NCI-H345 (cell line): ENCODE results near the gene CCDC122.
"Not testable (repeated sequence)": the region's sequence is repeated elsewhere in the genome, so short reads cannot be mapped to it uniquely, and the experiment has no call there.

ENCODE experiments used
- DNase-seq: peaks from one replicate; lab custom pipeline; 2025; lab: John Stamatoyannopoulos, UW

Gene CCDC122

DNA sequence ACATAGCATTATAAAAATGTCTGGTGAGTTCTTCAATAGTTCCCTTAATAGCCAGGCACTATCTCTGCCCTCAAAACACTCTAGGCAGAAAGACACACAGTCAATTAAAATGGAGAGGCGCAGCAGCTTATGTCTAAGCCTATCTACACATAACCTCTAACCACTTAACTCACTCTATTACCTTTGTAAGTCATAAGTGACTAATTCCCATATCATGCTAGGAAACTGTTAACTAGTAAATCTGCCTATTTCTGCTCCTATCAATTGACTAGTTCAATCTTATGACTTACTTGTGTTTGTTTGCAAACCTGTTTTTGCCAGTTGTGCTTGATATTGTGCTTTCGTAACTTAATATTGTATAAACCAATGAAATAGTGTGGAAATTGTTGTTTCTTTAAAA is 3.2 kb downstream of the CCDC122 start:
- no peak for DNase-seq

DNA sequence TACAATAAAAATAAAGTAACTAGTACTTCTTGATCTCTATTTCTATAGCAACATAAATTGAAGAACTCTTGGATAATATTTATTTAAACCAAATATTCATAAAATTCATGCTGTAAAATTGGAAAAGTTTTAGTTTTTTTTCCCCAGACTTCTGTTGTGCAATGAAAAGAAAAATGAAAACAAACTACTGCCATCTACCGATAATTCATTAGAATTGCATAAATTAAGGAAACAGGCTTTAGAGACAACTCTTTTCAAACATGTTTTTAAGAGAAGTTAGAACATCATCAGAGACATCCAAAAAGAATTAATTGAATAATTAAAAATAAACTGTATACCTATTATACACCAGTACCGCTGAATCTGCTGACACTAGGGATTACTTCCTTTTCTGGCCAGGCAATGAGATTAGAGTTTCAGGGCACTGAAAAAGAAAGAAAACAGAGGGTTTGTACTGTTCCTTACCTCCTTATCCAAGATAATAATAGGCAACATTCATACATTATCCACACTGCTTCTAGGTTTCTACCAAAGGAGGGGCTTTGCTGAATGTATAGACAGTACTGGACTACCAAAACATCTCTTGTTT is 4.9 kb downstream of the CCDC122 start:
- DNase-seq, result no peak

DNA sequence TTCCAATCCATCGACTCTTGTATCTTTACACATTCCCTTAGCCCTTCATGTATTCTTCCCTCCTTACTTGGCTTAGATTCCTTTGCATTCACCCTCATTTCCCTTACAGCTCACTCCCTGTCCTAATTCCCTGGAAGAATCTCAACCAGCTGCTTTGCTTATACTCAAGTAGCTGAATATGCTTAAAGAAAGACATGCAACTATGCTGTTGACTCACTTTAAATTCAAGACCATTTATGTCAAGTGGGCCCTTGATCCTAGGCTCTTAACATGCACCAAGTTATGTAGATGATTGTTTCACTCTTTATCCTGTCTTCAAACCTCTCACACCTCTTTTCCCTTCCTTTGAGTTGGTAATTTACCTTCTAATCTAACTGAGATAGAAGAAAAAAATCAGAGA is 7.4 kb downstream of the CCDC122 start:
- no peak for DNase-seq

DNA sequence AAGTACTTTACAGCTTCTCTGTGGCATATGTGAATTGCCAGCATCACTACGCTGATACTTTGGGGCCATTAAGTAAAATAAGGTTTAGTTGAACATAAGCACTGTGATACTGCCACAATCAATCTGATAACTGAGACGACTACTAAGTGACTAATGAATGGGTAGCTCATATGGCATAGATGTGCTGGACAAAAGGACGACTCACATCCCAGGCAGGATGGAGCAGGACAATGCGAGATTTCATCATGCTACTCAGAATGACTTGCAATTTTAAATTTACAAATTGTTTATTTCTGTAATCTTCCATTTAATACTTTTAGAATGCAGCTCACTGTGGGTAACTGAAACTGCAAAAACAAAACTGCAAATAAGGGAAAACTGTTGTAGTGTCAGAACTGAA is 13.6 kb downstream of the CCDC122 start:
- no peak for DNase-seq

DNA sequence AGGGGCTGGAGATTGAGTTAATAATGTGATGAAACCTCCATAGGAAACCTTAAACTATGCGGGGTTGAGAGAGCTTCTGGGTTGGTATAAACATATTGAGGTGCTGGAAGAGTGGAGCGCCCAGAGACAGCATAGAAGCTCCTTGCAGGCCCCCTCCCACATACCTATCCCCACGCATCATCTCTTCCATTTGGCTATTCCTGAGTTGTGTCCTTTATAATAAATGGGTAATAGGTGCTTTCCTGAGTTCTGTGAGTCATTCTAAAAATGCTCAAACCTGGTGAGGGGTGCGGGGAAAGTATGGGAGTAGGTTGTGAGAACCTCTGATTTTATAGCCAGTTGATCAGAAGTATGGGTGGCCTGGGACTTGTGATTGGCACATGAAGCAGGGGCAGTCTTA is 14.6 kb downstream of the CCDC122 start:
- no peak for DNase-seq

DNA sequence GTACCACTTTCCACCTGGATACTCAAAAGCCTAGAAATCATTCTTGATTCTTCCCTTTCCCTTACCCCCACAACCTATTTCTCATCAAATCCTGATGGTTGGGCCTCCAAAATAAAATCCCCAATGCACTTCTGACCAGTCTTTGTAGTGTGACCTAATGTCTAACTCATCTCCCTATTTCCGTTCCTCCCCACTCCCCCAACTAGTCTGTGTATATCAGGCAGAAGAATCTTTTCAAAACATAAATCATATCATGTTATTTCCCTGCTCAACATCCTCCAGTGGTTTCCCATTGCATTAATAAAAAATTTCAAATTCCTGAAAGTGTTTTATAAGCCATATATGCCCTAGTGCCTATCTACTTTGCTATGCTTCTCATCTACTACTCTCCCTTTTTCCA is 17.7 kb downstream of the CCDC122 start:
- DNase-seq, result no peak

DNA sequence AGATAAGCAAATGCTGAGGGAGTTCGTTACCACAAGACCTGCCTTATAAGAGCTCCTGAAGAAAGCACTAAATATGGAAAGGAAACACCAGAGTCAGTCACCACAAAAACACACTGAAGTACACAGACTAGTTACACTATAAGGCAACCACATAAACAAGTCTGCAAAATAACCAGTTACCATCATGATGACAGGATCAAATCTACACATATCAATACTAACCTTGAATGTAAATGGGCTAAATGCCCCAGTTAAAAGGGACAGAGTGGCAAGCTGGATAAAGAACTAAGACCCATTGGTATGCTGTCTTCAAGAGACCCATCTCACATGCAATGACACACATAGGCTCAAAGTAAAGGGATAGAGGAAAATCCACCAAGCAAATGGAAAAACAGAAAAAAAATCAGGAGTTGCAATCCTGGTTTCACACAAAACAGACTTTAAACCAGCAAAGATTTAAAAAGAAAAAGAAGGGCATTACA is 26.6 kb downstream of the CCDC122 start:
- no peak for DNase-seq

DNA sequence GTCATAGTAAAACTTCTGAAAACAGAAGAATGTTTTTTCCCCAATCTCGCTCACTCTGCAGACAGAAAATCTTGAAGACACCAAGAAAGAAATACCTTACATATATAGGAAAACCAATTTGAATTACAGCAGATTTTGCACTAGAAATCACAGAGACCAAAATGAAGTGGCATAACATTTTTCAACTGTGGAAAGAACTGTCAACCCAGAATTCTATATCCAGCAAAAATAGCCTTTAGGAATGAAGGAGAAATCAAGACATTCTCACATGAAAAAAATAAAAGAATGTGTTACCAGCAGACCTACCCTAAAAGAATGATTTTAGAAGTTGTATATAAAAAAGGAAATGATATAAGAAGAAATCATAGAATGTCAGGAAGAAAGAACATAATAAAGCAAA is 28.7 kb downstream of the CCDC122 start:
- no peak for DNase-seq

DNA sequence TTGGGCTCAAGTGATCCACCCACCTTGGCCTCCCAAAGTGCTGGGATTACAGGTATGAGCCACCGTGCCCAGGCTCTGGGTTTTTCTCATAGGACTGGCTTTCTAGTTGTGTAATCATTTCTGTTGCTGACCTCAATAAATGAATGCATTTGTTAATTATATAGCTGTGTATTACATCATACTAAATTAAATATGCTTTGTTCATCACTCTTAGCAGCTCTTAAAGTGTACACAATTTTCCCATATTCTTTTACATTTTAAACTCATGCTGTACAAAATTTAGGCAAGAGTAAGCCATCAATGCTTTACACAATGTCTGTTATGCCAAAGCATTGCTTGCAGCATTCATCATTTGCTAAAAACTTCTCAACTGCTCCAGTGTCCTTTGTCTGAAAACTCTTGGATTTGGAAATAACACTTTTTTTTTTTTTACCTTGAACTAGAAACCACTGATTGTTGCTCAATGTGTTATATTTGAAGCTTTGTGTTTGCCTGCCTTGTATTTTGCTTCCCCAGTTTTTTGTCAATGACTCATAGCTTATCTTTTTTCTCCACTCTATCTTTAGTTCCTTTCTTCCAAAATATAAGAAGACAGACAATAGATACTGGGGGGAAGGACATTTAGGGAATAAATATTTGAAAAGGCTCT is 31.4 kb downstream of the CCDC122 start:
- DNase-seq, result no peak

DNA sequence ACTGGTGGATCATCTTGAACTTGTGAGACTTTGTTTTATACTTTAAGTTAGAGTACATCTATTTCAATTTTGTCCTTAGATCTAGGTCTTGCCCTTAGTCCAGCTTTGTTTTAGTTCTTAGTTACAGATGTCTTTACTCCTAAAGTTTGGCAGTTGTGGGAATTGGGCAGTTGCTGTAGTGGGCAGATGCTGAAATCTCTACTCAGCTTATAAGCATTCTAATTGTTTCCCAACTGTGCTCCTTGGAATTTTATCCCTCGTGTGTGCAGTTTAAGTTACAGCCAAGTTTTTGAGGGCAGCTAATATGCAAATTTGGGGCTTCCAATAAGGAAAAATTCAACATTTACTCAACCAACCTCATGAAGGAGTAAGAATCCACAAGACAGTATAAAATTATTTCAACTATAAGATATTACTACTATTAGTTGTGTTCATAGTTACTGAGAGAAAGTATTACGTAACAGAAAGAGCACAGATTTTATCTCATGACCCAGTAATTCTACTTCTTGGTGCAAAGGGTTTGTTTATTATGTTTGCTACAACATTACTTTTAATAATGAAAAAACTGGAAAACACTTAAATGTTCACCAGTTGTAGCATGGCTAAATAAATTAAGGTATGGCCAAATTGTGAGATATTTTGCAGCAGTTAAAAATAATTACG is 32.9 kb downstream of the CCDC122 start:
- DNase-seq, result no peak

DNA sequence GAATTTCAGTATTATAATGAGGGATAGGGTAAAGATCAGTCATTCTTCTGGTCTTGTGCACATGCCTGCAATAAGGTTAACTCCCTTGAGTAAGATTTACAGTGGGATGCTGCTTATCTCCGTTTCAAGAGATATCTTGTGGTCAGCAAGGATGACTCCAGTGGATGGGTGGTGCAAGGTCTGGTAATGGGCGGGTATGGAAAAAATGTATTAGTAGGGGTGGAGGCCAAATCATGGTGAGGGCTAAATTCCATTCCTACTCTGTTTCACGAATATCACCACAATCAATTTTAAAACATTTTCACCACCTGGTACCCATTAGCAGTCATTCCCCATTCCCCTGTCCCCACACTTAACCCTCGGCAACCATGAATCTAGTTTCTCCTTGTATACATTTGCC is 40.6 kb downstream of the CCDC122 start:
- DNase-seq, result no peak

DNA sequence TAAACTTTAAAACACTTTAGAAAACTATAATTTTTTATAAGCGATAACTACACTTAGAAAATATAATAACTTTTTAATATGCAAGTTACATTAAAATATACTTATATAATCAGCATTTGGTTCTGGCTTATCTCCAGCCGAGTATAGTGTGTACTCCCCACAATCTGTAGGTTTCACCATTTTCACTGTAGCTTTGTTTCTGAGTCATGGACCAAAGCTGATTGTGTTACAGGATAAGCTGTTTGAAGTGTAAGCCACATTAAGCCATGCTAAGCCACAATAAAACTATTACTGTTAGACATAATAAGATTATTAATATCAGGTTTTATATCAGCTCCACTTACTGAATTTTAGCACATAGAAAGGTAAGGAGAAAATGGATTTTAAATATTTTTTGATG is 43.8 kb downstream of the CCDC122 start:
- DNase-seq, result no peak

DNA sequence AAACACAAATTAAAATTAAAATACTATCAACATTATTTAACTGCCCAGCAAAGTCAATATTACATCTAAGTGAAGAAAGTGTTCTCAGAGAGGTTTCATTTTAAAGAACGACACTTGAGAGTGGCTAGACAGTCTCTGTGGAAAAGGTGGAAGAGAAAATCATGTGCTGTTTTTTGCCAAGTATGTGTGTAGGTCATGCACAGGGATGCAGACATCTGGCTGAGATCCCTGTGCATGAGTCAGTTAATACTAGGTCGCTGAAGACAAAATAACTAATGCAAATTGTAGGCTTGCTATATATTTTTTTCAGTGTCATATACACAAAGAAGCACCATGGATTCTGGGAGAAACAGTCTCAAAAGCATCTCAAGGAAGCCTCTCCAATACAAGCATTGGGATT is 48.5 kb downstream of the CCDC122 start:
- no peak for DNase-seq

DNA sequence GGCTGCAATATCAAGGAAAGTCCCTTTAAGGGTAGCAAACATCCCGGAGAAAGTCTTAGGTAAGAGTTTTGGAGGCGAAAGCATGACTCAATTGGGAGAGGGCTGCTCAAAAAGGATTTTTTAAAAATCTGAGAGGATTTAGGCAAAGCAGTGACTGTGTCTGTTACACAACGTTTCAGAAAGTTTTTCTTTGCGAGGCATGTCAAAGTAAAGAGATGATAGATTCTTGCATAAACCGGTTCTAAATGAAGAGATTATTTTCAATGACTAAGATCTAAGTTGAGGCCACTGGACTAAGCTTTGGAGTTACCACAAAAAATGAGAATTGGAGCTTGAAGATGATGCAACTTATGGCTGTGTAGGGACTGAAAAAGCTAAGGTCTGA is 49.1 kb downstream of the CCDC122 start:
- DNase-seq, result no peak

DNA sequence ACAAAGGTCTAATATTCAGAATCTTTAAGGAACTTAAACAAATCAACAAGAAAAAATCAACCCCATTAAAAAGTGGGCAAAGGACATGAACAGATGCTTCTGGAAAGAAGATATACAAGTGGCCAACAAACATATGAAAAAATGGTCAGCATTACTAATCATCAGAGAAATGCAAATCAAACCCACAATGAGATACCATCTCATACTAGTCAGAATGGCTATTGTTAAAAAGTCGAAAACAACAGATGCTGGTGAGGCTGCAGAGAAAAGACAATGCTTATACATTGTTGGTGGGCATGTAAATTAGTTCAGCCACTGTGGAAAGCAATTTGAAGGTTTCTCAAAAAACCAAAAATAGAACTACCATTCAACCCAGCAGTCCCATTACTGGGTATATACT is 54.9 kb downstream of the CCDC122 start:
- DNase-seq, result not testable (repeated sequence)

DNA sequence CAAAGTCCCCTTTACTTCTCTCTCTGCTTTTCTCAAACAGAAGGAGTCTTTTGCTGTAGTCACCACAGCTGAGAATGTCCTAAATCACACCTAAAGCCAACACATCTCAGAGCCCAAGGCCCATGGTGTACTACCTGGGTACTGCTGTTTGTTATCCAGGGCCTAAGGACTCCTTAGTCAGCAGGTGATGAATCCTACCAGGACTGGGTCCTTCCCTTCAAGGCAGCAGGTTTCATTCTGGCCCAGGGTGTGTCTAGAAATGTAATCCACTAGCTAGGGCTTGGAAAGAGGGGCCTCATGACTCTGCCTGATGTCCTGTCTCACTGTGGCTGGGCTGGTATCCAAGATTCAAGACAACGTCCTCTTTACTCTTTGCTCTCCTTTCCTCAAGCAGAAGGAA is 56.6 kb downstream of the CCDC122 start:
- DNase-seq, result no peak

DNA sequence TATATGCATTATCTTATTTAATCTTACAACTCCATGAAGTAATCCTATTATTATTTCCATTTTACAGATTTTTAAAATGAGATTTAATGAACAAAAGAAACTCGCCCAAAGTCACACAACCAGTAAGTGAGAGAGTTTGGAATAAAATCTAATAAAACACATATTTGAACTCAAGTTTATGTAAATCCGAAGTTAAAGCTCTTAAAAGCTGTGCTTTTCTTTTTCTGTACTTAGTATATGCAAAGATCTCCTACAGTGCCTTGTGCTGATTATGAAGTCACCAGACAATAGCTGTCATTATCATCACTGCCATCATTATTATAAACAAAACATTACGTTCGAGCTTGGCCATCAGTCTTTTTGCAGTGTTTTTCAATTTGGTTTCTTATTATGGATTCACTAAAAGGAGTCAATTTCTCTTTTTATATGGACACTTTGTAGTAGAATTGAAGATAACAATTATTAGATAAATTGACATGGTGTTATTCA is 63.1 kb downstream of the CCDC122 start:
- DNase-seq, result no peak

DNA sequence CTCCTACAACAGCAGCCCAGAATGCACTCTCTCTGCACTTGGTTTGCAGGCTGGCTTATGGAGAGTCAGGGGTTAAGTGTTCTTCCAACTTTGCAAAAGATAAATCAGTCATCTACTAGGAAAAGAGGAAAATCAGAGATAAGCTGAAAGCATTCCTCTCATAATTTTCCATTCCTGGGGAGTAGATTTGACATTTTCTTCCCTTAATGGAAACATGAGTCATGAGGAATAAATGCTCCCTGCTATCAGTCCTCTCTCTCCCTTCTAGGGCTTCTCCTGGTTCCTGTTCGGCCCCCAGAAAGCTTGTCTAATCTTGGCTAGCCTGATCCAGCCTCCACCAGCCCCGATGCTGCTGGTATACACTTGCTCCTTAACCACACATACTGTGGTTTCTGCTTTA is 64.3 kb downstream of the CCDC122 start:
- DNase-seq, result no peak

DNA sequence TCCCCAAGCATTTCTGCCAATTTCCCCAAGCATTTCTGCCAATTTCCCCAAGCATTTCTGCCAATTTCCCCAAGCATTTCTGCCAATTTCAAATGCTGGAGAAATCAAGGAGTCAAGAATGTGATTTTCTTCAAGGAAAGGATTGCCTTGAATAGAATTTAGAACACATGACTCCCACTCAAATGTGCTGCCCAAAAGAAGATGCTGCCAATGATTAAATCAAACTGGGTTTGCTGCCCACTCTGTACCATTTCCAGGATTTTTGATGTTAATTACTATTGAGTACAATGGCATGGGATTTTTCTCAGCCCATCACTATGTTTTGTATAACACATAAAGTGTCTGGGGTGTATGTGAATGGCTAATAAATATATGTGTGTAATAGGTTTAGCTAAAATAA is 70.9 kb downstream of the CCDC122 start:
- no peak for DNase-seq

DNA sequence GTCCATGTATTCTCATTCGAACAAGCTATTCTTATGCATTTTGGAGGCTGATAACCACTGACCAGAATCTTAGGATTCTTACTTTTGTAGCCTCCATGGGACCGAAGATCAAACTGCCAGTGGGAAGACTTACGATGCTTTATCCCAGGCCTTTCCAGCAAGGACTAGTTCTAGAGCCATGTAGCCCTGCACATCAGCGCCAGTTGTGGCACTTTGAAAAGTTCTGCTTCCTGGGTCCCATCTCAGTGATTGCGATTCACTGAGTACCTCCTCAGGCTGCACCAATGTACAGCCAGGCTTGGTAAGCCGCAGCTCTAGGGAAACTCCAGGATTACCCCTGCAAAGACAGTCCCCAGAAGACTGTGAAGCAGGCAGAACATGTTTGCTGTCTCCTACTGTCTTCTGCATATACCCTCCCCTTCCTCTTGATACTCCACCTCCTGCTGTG is 73.8 kb downstream of the CCDC122 start:
- no peak for DNase-seq

DNA sequence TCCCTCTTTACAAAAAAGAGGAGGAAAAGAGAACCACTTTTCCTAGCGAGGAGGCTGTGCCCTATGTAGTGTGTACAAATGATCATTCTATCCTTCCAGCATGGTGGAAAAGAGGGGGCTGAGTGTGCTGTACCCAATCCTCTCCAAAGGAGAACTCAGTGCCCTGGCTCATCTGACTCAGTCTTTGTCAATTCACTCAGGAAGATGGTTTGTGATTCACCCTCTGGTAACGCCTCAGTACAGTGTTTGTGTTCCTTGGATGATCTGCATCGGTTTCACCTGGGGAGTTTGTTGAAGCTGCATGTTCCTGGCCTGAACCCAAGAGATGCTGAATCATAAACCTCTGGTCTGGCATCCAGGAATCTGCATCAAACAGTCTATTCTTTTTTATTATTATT is 74.5 kb downstream of the CCDC122 start:
- peak; percentile 57 for DNase-seq

DNA sequence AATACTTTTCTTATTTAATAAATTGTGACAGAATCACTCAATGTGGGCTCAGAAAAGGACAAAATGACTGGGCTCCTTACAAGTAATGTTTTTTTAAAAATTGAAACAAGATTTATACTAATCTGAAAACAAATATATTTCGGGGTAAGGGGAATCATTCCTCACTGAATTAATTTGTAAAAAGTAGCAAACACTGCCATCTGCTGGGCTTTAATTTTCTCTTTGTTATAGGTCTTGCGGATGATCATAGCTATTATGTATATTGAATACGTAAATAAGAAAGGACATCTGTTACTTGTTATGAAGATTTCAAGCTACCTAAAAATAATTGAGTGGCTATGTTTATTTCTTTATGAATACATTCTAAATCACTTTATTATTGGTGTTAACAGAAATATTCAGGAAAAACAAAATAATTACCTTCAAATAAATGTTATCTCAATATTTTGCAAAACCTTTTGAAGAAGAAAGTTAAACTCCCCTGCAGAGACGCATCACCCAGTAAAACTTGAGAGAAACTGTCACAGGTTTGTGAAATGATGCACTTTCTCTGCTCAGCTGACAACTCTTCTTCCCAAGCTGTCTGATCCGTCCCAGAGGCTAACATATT is 75.0 kb downstream of the CCDC122 start:
- DNase-seq, result peak; percentile 65

DNA sequence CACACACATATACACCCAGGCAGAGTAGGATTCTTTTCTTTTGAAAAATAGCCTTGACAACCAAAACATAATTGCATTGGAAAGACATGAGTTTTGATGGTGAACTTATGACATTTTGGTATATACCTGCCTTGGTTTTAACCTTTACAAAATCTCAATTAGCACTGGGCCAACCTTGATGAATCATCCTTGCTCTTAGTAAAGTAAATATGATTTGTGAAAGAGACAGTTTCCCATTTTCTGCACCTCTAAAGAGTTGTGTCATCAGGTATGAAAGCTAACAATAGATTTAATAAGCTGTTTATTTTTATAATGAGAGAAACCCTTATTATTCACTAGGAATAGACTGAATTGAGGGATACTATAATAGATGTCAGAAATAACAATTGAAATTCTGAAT is 77.0 kb downstream of the CCDC122 start:
- DNase-seq, result no peak
